ENCODE results near the gene GNAI3.
A peak's percentile ranks its signal among the peaks of the same experiment; 100 is the strongest.

GNAI3 gene

GRCh38 chr1:109566982-109567381 lies 18.6 kb downstream of the GNAI3 start:
- Histone ChIP-seq H3K36me3 (ENCODE audit: control insufficient read depth in 2 of 2, insufficient read depth in 1 of 2, low read length in 2 of 2) (no peaks in the 10 kb centered on the region; a peak in 1 of 3 replicates), H3K27ac (ENCODE audit: extremely low read depth, low read depth, low read length) (no peak overlapping the region), H3K9me3 (ENCODE audit: control insufficient read depth, insufficient read depth, low read depth, low read length) (no peaks in the 10 kb centered on the region), H3K4me3 (ENCODE audit: low read depth, low read length) (no peak overlapping the region), H3K4me1 (ENCODE audit: control insufficient read depth, insufficient read depth, low read length) (peaks cover 21% of the 10 kb centered on the region)
- TF ChIP-seq ZNF777 (tag by site-specific recombination; IDR thresholded peaks at IDR 0.05; ENCODE audit: borderline replicate concordance) (no peak), ZNF473 (tag by site-specific recombination; IDR thresholded peaks at IDR 0.05) (no peak), KLF1 (tag by site-specific recombination; IDR thresholded peaks at IDR 0.05) (no peak), ZNF513 (tag by site-specific recombination; IDR thresholded peaks at IDR 0.05) (no peak), ZNF140 (tag by site-specific recombination; IDR thresholded peaks at IDR 0.05) (no peak), ZNF391 (tag by site-specific recombination; IDR thresholded peaks at IDR 0.05; ENCODE audit: borderline replicate concordance, low read depth) (no peak), ZNF530 (tag by site-specific recombination; IDR thresholded peaks at IDR 0.05; ENCODE audit: low read depth) (no peak), ZNF202 (tag by site-specific recombination; IDR thresholded peaks at IDR 0.05; ENCODE audit: borderline replicate concordance) (no peak), ZNF292 (tag by site-specific recombination; IDR thresholded peaks at IDR 0.05; ENCODE audit: borderline replicate concordance, low read depth) (no peak), ZNF302 (tag by site-specific recombination; IDR thresholded peaks at IDR 0.05; ENCODE audit: low read depth) (no peak), ZNF561 (tag by site-specific recombination; IDR thresholded peaks at IDR 0.05; ENCODE audit: borderline replicate concordance) (no peak), PBX3 (CRISPR knock-in tag; IDR thresholded peaks at IDR 0.05) (no peak), ZNF521 (tag by site-specific recombination; IDR thresholded peaks at IDR 0.05) (no peak), ZNF114 (tag by site-specific recombination; IDR thresholded peaks at IDR 0.05) (no peak), ZNF76 (tag by site-specific recombination; IDR thresholded peaks at IDR 0.05; ENCODE audit: borderline replicate concordance, low read depth) (no peak), ELK4 (IDR thresholded peaks at IDR 0.05; ENCODE audit: borderline replicate concordance, low read depth, low read length) (no peak)
- ChIA-PET POLR2A (no interaction called here), CTCF (interaction anchor here (0.6 to 0.7 kb wide), 2 partner anchors 44 to 461 kb away, joined by 4 to 6 read pairs; no protein-coding TSS in a partner anchor)

GRCh38 chr1:109567877-109568672 lies 19.7 kb downstream of the GNAI3 start:
- Histone ChIP-seq H3K4me1 (ENCODE audit: control insufficient read depth, insufficient read depth, low read length) (peaks cover 20% of the 10 kb centered on the region; the same call in 1 of the 2 replicates), H3K4me3 (ENCODE audit: low read depth, low read length) (no peak overlapping the region), H3K27ac (ENCODE audit: extremely low read depth, low read depth, low read length) (no peak overlapping the region), H3K36me3 (ENCODE audit: control insufficient read depth in 2 of 2, insufficient read depth in 1 of 2, low read length in 2 of 2) (no peaks in the 10 kb centered on the region; a peak in 1 of 3 replicates), H3K9me3 (ENCODE audit: control insufficient read depth, insufficient read depth, low read depth, low read length) (no peaks in the 10 kb centered on the region)
- CTCF ChIA-PET, result interaction anchor here (0.6 to 2.7 kb wide), 8 partner anchors 12 to 460 kb away, joined by 3 to 8 read pairs (median 4); no protein-coding TSS in a partner anchor
- POLR2A ChIA-PET, result interaction anchor here (1.2 kb wide), 1 partner anchor 20 kb away, joined by 4 read pairs; the partner anchor contains the start of gene GNAI3
- no peak for TF ChIP-seq ZNF692 (tag by site-specific recombination; IDR thresholded peaks at IDR 0.05)
- TF ChIP-seq ZNF785 (tag by site-specific recombination; IDR thresholded peaks at IDR 0.05), result no peak
- peak; percentile 60; the same call in 1 of the 2 replicates for TF ChIP-seq PRDM10 (tag by site-specific recombination; IDR thresholded peaks at IDR 0.05)
- TF ChIP-seq MZF1 (tag by site-specific recombination; IDR thresholded peaks at IDR 0.05; ENCODE audit: borderline replicate concordance), result no peak
- peak; percentile 52 for TF ChIP-seq PRDM6 (tag by site-specific recombination; IDR thresholded peaks at IDR 0.05)
- no peak for TF ChIP-seq ZIC2 (tag by site-specific recombination; IDR thresholded peaks at IDR 0.05)
